Activated CD4-positive, alpha-beta T cell treated with anti-CD3 and anti-CD28 coated beads, Interleukin-2, Interleukin-6, amounts not matched to agents 100 ng/mL and 50 ng/mL, durations not matched to agents 16 hours and 8 hours (primary cell): ENCODE measurements around the gene IRF2BP2.

Experiments used
- DNase-seq: peaks from one replicate; pipeline ENCODE4 v3.0.0-alpha.2; 2020

Gene IRF2BP2

DNA sequence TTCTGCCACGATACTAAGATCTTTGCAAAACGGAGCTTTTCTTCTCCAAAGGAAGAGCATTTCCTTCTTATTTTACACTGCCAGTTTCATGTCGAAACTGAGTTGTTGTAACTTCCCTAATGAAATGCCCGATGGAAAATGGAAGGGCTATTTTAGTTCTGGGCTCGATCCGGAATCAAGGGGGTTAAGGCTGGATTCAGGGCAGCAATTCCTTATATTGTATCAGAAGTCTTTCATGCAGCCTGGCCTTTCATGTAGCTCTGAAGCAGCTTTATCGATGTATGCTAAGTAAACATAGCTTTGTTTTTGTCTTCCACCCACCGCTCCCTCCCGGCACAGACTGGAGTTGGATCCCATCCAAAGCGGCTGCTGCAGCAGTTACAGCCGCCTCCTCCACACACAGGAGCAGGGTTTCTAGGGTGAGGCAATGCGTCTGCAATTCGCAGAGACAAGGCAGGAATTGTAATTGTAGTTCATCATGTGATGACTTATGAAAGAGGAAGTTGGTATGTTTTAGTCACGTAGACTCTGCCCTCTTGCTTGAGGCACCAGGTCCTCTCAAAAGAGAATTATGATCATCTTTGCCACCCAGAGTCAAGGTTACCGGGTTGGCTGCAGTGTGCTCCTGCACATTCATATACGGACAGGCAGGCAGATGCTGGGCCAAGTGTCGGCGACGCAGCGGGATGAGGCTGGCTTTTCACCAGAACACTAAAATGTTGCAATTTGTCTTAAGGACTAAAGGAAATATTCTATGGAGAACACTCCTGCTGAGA lies 2.6 kb upstream of the IRF2BP2 start:
- peak; percentile 88 for DNase-seq

- DNase-seq: peak; percentile 42
These were observed 1.9 kb upstream of the IRF2BP2 start for GRCh38 chr1:234611847-234612351.

DNA sequence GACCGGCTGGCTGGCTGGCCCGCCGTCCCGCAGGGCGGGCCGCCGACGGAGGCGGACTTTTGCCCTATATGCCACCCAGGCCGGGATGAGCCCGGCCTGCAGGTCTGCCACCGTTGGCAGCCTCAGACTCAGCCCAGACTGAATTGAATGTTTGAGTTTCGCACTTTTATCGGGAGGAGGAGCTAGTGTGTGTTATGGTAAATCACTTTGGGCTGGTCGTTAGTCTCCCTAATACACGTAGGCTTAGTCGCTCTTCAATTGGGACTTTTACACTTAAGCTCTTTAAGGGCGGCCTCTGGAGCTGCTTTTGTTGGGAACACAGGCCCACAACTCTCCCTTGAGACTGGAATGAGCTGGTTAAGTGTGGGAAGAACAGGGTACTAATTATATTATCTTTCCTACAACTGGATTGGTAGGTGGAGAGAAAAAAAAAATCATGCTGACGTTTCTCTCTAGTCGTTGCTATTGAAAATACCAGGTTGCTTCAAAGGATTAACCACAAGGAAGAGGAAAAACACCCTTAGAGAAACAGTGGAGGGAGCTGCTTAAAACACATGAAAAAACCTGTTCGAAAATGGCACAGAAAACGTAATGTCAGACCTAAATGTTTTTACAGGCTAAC lies 1.4 kb upstream of the IRF2BP2 start:
- DNase-seq: peak; percentile 87

- peak; percentile 96 for DNase-seq
These were observed 767 bp upstream of the IRF2BP2 start for GRCh38 chr1:234610666-234611224.

- no peak for DNase-seq
These were observed 311 bp downstream of the IRF2BP2 start for GRCh38 chr1:234609691-234610042.

DNA sequence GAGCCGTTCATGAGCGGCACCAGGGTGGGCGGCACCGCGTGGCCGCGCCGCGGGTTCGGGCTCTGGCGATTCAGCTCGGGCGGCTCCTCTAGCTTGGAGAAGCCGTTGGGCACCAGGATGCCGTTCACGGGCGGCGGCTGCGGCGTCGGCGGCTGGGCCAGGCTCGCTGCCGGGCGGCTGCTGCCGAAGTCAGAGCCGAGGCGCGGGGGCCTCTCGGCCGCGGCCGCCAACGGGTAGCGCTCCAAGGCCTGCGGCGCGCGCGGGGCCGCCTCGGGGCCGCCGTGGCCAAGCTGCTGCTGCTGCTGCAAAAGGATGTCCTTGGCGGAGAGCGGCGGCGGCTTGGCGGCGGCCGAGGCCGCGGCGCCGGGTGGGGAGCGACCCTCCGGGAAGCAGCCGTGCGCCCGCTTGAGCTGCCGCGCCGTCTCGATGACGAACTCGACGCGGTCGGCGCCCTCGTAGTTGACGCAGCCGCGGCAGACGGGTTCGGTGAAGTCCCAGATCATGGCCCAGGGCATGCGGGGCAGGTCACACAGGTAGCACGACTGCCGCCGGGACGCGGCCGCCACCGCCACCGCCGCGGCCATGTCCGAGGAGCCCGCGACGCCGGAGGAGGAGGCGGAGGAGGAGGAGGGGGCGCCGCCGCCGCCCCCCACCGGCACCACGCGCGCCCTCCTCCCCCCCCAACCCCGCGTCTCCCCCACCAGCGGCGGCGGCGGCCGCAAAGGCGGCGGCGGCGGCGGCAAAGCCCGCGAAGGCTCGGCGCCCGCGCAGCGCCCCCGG lies 877 bp downstream of the IRF2BP2 start:
- DNase-seq: peak; percentile 77

- DNase-seq: peak; percentile 92
These were observed 1.7 kb downstream of the IRF2BP2 start for GRCh38 chr1:234608025-234608910.

DNA sequence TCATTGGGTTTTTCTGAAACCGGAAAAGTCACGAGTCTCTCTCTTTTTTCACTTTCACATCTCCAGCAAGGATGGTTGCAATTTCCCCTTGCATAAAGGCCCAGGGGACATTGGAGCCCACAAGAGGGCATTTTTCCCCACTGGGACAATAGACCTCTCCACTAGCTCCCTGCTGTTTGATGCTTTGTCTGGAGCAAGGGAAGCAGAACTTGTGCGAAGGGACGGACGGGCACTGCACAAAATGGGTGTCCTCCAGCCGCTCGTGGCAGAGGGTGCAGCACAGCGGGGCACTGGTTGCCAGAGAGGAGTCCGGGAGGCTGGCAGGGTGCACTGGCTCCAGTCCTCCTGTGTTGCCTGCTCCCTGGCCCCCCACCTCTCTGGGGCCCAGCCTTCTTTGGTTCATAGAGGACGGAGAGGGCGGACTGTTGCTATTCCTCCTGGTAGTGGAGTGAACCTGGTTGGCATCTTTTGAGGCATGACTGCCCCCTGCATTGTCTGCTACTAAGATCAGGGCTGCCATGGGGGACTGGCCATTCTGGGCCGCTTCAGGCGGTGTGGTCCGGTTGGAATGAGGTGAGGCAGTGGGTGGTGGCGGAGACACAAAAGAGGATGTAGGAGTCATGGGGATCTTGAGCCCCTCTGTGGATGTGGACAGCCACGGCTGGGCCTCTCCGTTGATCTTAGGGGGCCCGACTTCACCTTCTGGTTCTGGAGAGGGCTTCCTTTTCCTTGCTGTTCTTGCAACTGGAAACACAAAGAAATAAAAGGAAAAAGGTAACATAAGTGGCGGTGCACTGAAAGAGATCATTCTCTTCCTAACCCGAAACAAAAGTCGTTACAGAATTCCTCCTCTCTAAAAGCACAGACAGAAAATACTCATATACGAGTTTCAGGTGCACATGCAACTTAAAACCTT lies 2.6 kb downstream of the IRF2BP2 start:
- peak; percentile 49 for DNase-seq

DNA sequence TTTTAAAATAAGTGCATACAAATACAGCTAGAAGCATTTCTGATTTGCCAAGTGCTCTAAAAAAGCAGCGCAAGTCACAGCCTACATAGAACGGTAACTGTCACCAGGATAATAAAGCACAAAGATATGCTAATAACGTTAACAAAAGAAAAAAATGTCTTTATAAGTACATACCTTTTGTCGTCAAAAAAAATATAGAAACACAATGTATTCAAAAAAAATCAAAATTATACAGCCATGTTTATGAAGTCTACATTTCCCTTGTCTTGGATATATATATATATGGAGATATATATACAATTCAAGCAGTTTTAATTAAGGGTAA lies 3.2 kb downstream of the IRF2BP2 start:
- no peak for DNase-seq

GRCh38 chr1:234605983-234606783 lies 3.8 kb downstream of the IRF2BP2 start:
- DNase-seq: peak; percentile 63

- DNase-seq: no peak
These were observed 4.5 kb downstream of the IRF2BP2 start for GRCh38 chr1:234605399-234605982.

GRCh38 chr1:234604495-234605398 lies 5.2 kb downstream of the IRF2BP2 start:
- peak; percentile 35 for DNase-seq

GRCh38 chr1:234603221-234604204 lies 6.5 kb downstream of the IRF2BP2 start:
- DNase-seq: no peak

- DNase-seq: peak; percentile 66
These were observed 7.4 kb downstream of the IRF2BP2 start for GRCh38 chr1:234602334-234603220.

- DNase-seq: peak; percentile 75
These were observed 8.5 kb downstream of the IRF2BP2 start for GRCh38 chr1:234601301-234602017.
